HL-60 (cell line): ENCODE data around the gene YWHAB.

ENCODE experiments used
- DNase-seq, 2 experiments: peaks; one replicate each; pipeline ENCODE4 v3.0.0-alpha.2; 2010 to 2020; ENCODE audit warnings: low read depth in 1 of 2, low spot score in 1 of 2
- H3K27ac ChIP-seq: fragments of 250-450 bp; sonication (Bioruptor Pico); replicated peaks from 2 replicates; pipeline ENCODE4 v1.5.1; 2020; ENCODE audit warnings: mild to moderate bottlenecking, moderate library complexity
- H3K27me3 ChIP-seq: fragments of 250-450 bp; sonication (Bioruptor Pico); 2 replicates; pipeline ENCODE4 v1.5.1; 2021; ENCODE audit warnings: mild to moderate bottlenecking, moderate library complexity; ENCODE audit not compliant: insufficient read depth, poor library complexity, severe bottlenecking
- H3K4me3 ChIP-seq: replicated peaks from 2 replicates; pipeline ENCODE4 v1.5.1; 2011; ENCODE audit warnings: mild to moderate bottlenecking, control low read depth, low read length; ENCODE audit not compliant: insufficient read depth
- GABPA ChIP-seq: IDR thresholded peaks from 2 replicates; pipeline ENCODE4 v1.6.1; 2012; ENCODE audit warnings: low read depth
- POLR2AphosphoS5 ChIP-seq: IDR thresholded peaks from 2 replicates; pipeline ENCODE4 v1.6.1; 2012; ENCODE audit warnings: low read depth
- SPI1 ChIP-seq: IDR thresholded peaks from 2 replicates; pipeline ENCODE4 v1.6.1; 2012; ENCODE audit warnings: low read depth, mild to moderate bottlenecking, borderline replicate concordance
- TF ChIP-seq, protein P1 (sequence below): IDR thresholded peaks from 2 replicates; pipeline ENCODE4 v1.6.1; 2012; ENCODE audit warnings: low read depth; ENCODE audit not compliant: insufficient replicate concordance
- TF ChIP-seq, protein P2 (sequence below): IDR thresholded peaks from one replicate; pipeline ENCODE4 v1.5.1; 2011; ENCODE audit warnings: low read length, control low read depth, inconsistent platforms; ENCODE audit not compliant: insufficient read depth

Gene YWHAB

DNA sequence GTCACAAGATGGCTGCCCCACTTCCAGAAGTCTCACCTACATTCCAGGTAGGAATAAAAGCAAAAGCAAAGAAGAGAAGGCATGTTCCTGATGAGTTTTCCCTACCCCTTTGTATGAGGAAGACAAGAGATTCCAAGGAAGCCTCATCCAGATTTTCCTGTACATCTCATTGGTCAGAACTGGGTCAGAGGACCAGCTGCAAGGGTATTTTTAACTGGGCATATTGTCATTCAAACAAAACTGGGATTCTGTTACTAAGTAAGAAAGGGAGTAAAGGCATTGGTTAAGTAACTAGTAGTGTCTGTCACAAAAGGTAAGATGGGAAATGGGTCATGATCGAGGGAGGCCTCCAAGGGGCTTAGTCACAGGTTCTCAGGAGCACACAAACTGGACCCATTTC, 47.0 kb upstream of the YWHAB start:
- Histone ChIP-seq H3K4me3 (no peak overlapping the region), H3K27ac (no peak overlapping the region), H3K27me3 (peaks cover 3% of the 10 kb centered on the region)
- DNase-seq: no peak
- TF ChIP-seq SPI1 (no peak), GABPA (no peak), POLR2AphosphoS5 (no peak)
- TF ChIP-seq, protein P1, sequence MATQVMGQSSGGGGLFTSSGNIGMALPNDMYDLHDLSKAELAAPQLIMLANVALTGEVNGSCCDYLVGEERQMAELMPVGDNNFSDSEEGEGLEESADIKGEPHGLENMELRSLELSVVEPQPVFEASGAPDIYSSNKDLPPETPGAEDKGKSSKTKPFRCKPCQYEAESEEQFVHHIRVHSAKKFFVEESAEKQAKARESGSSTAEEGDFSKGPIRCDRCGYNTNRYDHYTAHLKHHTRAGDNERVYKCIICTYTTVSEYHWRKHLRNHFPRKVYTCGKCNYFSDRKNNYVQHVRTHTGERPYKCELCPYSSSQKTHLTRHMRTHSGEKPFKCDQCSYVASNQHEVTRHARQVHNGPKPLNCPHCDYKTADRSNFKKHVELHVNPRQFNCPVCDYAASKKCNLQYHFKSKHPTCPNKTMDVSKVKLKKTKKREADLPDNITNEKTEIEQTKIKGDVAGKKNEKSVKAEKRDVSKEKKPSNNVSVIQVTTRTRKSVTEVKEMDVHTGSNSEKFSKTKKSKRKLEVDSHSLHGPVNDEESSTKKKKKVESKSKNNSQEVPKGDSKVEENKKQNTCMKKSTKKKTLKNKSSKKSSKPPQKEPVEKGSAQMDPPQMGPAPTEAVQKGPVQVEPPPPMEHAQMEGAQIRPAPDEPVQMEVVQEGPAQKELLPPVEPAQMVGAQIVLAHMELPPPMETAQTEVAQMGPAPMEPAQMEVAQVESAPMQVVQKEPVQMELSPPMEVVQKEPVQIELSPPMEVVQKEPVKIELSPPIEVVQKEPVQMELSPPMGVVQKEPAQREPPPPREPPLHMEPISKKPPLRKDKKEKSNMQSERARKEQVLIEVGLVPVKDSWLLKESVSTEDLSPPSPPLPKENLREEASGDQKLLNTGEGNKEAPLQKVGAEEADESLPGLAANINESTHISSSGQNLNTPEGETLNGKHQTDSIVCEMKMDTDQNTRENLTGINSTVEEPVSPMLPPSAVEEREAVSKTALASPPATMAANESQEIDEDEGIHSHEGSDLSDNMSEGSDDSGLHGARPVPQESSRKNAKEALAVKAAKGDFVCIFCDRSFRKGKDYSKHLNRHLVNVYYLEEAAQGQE: no peak
- TF ChIP-seq, protein P2, sequence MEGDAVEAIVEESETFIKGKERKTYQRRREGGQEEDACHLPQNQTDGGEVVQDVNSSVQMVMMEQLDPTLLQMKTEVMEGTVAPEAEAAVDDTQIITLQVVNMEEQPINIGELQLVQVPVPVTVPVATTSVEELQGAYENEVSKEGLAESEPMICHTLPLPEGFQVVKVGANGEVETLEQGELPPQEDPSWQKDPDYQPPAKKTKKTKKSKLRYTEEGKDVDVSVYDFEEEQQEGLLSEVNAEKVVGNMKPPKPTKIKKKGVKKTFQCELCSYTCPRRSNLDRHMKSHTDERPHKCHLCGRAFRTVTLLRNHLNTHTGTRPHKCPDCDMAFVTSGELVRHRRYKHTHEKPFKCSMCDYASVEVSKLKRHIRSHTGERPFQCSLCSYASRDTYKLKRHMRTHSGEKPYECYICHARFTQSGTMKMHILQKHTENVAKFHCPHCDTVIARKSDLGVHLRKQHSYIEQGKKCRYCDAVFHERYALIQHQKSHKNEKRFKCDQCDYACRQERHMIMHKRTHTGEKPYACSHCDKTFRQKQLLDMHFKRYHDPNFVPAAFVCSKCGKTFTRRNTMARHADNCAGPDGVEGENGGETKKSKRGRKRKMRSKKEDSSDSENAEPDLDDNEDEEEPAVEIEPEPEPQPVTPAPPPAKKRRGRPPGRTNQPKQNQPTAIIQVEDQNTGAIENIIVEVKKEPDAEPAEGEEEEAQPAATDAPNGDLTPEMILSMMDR: no peak

DNA sequence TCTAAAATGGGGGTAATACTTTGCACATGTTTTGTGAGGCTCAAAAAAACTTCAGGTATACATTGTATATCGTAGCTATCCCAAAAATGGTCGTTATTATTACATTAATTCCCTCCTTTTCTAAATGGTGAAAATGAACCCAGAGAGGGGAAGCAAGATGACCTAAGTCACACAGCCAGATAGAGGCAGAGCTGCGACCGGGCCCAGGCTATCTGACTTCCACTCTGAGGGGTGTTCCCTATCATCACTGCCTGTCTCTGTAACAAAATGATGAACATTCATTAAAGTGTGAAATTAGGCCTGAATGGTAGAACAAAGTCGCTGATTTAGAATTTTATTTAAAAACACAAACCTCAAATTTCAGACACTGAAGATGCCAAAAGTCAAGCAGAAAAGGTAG, 46.0 kb upstream of the YWHAB start:
- H3K4me3 ChIP-seq: no peak overlapping the region
- TF ChIP-seq POLR2AphosphoS5: no peak
- no peak for TF ChIP-seq SPI1
- TF ChIP-seq, protein P2: no peak
- H3K27ac ChIP-seq: no peak overlapping the region
- DNase-seq: no peak
- H3K27me3 ChIP-seq: peaks cover 3% of the 10 kb centered on the region

DNA sequence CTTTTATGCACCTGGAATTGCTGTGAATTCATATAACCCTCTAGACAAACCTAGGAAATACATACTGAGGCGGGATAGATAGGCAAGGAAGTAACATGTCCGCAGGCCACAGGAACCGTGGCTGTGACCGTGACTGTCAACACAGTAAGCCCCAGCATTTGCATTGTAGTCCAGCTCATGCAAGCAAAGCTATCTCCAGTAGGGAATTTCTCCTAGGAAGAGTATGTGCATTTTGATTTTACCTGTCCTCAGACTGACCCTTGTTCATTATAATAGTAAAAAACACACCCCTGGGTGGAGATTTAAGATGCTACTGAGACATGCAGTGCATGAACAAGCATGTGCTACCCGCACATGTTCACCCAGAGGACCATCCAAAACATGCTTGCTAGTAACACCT, 44.7 kb upstream of the YWHAB start:
- Histone ChIP-seq H3K4me3 (no peak overlapping the region), H3K27ac (no peak overlapping the region), H3K27me3 (peaks cover 3% of the 10 kb centered on the region)
- DNase-seq: no peak
- TF ChIP-seq GABPA (no peak), POLR2AphosphoS5 (no peak), SPI1 (no peak)
- TF ChIP-seq, protein P2: no peak
- TF ChIP-seq, protein P1: no peak

DNA sequence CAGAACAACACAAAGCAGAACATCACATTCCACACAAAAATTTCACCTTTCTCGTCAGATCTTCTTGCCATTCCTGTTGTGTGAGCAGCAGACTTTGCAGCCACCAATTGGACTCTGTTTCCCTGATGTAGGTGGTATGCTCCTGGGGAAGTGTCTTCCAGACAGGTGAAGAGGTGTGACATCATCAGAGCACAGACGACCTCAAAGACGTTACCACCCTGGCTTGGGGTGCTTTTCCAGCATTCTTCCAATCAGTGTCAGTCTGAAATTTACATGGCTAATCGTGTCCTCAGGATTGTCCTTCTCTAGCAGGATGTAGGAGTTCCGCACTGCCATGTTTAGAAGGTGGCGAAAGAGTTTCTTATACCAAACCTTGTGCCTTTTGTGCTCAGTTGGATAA, 43.5 kb upstream of the YWHAB start:
- H3K27ac ChIP-seq: no peak overlapping the region
- TF ChIP-seq POLR2AphosphoS5 (no peak), SPI1 (no peak), GABPA (no peak)
- TF ChIP-seq, protein P2: no peak
- TF ChIP-seq, protein P1: no peak
- H3K27me3 ChIP-seq: peaks cover 3% of the 10 kb centered on the region
- DNase-seq: no peak
- H3K4me3 ChIP-seq: no peak overlapping the region
